Fibroblast of peridontal ligament (primary cell): ENCODE measurements around the gene USP24.

Source experiments
- DNase-seq: peaks from one replicate; pipeline ENCODE4 v3.0.0-alpha.2; 2010; ENCODE audit errors: extremely low read depth

Gene USP24

GRCh38 chr1:55156093-55156492 is 59.1 kb downstream of the USP24 start:
- peak; percentile 73 for DNase-seq

GRCh38 chr1:55155522-55155921 is 59.6 kb downstream of the USP24 start:
- DNase-seq = no peak

- DNase-seq = no peak
Observed at GRCh38 chr1:55154616-55155015, 60.5 kb downstream of the USP24 start.

- no peak for DNase-seq
Observed at GRCh38 chr1:55153031-55153430, 62.1 kb downstream of the USP24 start.

GRCh38 chr1:55150880-55151588 is 64.1 kb downstream of the USP24 start:
- no peak for DNase-seq

GRCh38 chr1:55148676-55149075 is 66.5 kb downstream of the USP24 start:
- DNase-seq = no peak

- DNase-seq = no peak
Observed at GRCh38 chr1:55147524-55147923, 67.6 kb downstream of the USP24 start.

- no peak for DNase-seq
Observed at GRCh38 chr1:55146781-55147180, 68.4 kb downstream of the USP24 start.

- no peak for DNase-seq
Observed at GRCh38 chr1:55144886-55145285, 70.3 kb downstream of the USP24 start.

- DNase-seq = no peak
Observed at GRCh38 chr1:55143684-55144083, 71.5 kb downstream of the USP24 start.

GRCh38 chr1:55141295-55141893 is 73.8 kb downstream of the USP24 start:
- DNase-seq = no peak

GRCh38 chr1:55140546-55140983 is 74.6 kb downstream of the USP24 start:
- peak; percentile 95 for DNase-seq

- DNase-seq = no peak
Observed at GRCh38 chr1:55140137-55140536, 75.0 kb downstream of the USP24 start.

- DNase-seq = no peak
Observed at GRCh38 chr1:55138823-55139222, 76.3 kb downstream of the USP24 start.

- no peak for DNase-seq
Observed at GRCh38 chr1:55134152-55134808, 80.9 kb downstream of the USP24 start.

GRCh38 chr1:55131801-55132200 is 83.4 kb downstream of the USP24 start:
- peak; percentile 70 for DNase-seq

- DNase-seq = peak; percentile 32
Observed at GRCh38 chr1:55131218-55131617, 83.9 kb downstream of the USP24 start.

- DNase-seq = peak; percentile 91
Observed at GRCh38 chr1:55129194-55129728, 85.9 kb downstream of the USP24 start.

- DNase-seq = no peak
Observed at GRCh38 chr1:55128418-55128995, 86.7 kb downstream of the USP24 start.

GRCh38 chr1:55127827-55128343 is 87.3 kb downstream of the USP24 start:
- peak; percentile 32 for DNase-seq

GRCh38 chr1:55124470-55124869 is 90.7 kb downstream of the USP24 start:
- DNase-seq = no peak

GRCh38 chr1:55120538-55120937 is 94.6 kb downstream of the USP24 start:
- DNase-seq = no peak
